ENCODE results near the gene PVALEF.

The PVALEF gene

DNA sequence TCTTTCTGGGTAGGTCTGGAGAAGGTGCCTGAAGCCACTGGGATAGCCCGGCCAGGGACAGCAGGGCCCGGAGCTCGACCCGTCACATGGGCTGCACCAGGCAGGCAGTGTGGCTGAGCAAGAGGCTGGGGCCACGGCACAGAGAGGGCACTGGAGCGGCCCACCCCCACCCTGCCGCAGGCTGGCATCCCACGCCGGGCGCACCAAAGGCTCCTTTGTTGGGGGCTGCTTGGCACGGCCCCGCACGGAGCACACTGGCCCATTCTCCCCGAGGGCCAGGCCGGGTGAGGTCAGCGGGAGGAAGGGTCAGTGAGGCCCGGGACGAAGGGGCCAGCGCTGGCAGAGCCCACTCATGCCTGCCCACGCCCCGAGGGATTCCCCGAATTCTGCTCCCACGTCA is 36.5 kb upstream of the PVALEF start:
- no peak for DNase-seq (ENCODE audit: low read depth)

DNA sequence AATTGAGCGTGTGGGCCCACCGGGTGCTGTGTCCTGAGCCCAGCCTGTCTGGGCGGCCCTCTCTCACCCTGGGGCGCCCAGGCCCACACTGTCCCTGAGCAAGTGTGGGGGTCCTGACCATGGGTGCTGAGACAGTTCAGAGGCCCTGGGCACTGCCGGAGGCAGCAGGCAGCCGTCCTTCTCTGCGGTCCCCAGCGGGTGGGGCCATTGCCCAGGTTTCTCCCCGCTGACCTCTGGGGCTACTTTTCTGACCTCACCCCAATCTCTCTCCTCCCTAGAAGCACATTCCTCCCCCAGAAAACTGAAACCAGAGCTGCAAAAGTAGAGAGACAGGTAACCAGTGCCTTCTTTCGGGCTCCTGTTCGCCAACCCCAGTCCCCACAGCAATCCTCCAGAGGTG is 36.0 kb upstream of the PVALEF start:
- peak; percentile 20 for DNase-seq (ENCODE audit: low read depth)

DNA sequence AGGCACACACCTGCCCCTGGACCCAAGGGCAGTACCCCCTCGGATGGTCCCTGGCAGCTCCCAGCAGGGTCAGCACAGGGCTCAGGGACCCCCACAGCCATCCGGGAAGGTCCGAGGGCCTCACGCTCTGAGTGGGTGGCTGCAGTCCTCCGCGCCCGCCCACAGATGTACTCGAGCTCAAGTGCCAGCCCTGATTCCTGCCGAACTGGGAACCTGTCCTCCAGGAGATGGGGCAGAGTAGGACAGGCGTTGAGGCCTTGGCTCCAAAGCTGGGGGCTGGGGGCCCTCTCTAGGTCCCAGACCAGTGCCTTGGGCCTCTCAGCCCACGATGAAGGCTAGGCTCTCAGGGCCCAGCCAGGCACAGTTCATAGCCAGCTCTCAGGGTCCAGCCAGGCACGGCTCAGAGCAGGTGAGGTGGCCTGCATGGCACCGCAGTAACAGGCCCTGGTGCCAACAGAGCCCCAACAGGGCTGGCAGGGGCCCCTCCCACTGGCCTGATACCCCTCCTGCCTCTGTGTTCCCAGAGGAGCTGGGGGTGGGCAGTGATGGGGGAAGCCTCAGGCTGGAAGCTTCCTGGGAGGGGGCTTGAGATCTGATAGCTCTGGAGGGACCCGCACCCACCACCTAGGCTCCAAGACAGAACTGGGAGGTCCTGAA is 35.5 kb upstream of the PVALEF start:
- no peak for DNase-seq (ENCODE audit: low read depth)

DNA sequence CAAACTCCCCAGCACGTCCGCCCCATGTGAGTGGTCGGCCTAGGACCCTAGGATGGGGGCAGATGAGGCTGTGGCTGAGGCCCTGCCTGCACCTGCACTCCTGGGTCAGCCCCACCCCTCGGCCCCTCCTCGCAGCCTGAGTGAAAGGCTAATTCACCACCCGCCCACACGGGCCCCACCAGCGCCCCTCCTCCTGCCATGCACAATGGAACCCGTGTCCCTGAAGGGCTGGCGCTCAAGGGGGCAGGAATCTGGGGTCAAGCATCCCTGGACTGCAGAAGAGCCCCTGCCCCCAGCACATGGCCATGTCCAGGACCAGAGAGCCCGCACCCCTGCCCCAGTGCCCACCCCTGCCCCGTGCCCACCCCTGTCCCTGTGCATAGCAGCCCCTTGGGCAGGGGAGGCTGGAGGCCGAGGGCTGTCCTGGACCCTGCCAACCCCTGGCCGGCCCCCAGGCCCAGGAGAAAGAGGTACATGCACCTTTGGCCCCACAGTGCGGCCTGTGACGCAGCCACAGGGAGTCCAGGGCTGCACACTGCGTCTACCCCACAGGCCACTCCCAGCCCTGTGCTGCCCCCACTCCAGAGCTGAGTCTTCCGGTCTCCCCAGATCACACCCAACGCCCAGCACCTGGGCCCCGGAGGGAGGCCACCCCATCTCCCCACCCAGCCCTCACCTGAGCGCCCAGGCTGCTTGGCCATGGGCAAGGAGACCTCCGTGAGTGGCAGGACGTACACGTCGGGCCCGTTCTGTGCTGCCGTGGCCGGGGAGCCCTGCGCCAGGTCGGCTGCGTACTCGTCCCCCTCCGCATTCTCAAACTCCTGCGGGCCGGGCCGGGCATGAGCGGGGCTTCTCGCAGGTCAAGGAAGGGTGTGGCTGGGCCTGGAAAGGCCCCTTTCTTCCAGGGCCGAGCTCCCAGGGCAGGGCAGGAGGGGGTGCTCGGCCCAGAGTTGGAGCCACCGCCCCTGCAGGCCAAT is 34.6 kb upstream of the PVALEF start:
- no peak for DNase-seq (ENCODE audit: low read depth)

DNA sequence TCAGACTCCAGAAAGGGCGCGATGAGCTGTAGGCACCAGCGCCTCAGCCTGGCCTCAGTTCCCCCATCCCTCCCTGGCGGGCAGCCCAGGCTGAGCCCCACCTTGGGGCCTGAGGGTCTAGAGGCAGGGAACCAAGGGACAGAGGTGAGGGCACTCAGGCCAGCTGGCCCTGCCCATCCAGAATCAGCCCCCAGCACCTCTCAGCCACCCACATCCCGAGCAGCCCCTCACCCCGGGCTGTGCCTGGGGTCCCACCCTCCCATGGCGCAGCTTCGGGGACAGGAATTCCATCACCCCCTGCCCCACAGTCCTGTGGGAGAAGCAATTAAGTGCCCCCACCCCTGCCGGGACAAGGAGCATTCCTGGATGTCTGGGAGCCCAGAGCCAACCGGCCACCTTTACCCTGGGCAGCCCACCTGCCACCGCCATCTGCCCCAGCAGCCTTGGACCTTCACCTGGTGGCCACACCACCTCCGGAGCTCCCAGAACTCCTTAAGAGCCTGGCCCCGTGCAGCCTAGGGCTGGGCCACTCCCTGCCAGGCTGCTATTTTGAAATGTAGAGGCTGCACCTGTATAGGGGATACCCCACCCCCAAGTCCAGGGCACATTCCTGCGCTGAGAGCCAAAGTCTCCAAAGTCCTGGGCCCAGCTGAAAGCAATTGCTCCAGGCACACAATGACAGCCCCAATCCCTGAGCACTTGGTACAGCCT is 33.7 kb upstream of the PVALEF start:
- no peak for DNase-seq (ENCODE audit: low read depth)

DNA sequence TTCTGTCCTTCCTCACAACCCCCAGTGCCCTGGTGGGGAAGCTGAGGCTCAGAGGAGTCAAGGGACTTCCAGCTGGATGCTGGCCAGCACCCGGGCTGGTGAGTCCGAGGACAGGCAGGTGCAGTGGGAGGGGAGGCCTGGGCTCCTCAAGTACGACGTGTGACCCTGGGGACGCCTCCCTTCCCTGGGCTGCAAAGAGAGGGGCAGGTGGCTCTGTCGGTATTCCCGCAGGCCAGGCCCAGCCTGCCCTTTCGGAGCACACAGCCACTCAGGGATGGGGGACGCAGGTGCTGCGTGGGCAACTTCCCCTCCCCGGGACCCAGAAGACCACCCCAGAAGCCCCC is 33.1 kb upstream of the PVALEF start:
- DNase-seq (ENCODE audit: low read depth): no peak

DNA sequence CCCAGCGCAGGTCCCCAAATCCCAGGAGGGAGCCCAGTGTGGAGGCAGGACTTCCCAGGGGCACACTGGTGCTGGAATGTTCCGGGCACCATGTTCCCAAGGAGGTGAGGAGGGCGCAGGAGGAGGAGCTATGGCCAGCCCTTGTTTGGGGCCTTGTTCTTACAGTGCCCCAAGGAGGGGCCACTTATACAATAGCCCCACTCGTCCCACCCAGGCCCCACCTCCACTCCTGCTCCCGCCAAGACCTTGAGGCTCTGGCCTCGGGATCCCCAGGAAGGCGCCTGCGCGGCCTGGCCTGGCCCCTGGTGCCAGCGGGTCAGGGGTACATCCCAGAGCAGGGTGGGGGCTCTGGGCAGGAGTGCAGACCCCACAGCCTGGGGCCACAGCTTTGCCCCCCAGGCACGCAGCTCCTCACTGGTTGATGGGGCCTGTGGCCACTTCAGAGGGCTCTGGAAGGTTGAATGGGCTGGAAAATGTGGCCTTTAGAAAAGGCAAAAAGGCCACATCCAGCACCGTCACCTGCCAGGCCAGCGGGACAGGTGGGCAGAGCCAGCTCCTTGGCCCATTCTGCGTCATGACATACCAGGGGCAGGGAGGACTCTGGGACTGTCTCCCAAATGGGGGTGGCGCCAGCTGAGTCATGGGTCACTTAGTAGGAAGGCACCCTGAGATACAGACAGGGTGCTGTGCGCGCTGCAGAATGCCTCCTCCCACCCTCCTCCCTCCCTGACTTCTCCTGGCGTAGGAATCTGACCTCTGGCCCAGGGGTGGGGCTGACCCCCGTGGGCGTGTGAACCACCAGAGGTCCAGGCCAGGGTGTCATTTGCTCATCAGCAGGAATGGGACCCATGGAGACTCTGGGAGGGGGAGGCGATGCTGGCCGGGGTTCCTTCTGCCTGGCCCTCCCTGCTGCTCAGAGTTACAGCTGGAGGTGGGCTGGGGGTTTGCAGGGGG is 32.3 kb upstream of the PVALEF start:
- no peak for DNase-seq (ENCODE audit: low read depth)

DNA sequence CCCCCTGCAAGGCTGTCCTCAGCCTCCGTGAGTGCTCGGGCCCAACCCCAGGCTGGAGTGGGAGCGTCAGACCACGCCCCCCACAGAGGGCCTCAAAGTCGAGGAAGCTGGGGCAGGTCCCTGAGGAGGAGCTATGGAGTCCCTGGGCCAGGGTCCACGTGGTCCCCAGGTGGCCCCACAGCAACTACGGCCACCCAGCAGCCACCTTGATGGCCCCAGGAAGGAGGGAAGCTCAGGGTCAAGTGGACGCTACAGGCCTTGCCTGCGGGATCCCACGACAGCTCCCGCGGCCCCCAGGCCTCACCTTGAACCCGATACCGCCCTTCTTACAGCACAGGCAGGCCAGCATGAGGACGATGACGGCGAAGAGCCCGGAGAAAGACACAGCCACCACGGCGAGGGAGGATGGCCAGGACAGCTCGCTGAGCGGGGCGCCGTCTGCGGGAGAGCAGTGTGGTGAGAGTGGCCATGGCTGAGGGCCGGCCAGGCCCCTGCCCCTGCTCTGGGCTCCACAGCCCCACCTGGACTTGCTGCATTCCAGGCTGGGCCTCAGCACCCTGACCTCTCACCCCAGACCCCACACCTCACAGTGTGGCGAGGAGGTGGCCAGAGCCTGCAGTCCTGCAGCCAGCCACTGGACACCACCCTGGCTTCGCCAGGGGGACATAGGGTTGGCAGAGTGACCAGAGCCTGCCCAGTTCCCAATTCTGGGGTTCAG is 31.1 kb upstream of the PVALEF start:
- DNase-seq (ENCODE audit: low read depth): no peak

DNA sequence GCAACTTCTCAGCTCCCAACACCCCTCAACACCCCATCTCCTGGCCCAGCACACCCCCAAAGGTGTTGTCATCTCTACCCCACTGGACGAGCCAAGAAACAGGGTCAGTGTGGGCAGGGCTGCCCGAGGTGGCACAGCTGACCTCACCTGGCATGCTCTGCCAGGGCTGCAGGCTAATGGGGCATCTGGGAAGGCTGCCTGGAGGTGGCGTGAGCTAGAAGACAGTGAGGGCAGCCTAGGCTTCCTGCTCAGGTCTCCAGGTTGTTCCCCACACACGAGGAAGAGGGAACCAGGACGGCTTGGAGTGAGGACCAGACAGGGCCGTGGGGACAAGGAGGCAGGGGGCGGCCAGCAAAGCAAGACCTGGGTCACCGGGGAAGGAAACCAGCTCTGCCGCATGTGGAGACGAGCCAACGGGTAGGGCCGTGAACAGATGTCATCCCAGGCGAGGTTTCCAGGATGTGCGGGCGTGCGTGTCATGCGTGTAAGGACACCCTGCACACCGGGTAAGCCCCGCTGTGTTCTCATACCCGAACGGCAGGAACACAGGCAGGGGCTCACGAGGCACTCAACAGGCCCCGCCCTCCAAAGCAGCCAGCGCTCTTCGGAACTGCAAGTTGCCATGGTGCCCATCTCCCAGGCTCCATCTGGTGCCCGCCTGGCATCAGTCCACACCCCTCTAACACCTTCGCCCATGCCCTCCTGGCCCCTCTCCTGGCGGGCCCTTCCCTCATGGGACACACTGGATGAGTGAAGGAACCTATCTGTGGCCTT is 29.6 kb upstream of the PVALEF start:
- no peak for DNase-seq (ENCODE audit: low read depth)

DNA sequence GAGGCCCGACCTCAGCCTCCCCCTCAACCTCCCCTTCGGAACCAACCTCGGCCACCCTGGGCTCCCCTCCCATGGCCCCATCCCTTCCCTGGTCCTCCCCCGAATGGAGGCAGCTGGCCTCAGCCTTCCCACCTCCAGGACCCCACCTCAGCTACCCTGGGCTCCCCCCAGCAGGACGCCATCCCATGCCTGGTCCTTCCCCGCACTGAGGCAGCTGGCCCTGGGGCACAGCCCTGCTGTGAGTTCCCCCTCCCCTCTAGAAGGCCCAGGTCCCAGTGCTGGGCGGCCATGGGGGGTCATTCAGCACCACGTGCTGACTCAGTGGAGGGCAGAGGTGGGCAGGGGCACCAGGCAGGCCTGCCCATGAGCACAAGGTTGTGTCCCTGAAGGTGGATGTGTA is 28.9 kb upstream of the PVALEF start:
- DNase-seq (ENCODE audit: low read depth): no peak

DNA sequence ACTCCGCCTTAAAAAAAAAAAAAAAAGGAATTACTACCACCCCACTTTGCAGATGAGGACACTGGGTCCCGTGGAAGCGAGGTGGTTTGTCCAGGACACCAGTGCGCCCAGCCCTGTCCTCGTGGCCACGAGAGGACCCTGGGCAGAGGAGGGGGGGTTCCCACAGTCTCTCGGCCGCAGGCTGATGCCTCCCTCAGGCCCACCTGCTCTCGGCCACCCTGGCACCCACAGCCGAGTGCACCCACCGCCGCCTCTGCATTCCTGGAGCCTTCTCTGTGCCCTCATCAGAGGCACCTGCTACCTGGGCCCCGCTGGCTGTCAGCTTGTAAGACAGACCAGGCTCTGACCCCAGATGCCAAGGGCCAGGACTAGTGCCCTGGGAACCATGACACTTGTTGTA is 28.1 kb upstream of the PVALEF start:
- DNase-seq (ENCODE audit: low read depth): no peak

DNA sequence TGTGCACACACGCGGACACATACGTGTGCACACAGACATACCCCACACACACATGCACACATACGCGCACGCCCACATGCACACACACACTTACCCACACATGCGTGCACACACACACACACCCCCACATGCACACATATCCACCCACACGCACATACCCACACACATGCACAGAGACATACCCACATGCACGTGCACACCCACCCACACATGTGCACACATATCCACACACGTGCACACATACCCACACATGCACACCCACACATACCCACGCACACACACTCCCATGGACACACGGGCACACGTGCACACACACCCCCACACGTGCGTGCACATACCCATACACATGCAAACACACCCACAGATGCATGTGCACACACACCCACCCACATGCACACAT is 27.2 kb upstream of the PVALEF start:
- no peak for DNase-seq (ENCODE audit: low read depth)

DNA sequence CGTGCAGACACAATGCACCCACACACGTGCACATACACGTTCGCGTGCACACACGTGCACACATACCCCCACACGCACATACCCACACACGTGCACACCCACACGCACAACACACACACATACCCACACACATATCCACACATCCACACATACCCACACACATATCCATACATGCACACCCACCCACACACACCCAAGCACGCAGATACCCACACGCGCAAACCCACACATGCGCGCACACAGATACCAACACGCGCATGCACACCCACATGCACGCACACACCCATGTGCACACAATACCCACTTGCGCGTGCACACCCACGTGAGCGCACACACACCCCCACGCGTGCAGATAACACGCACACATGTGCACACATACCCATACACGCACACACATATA is 26.8 kb upstream of the PVALEF start:
- no peak for DNase-seq (ENCODE audit: low read depth)

DNA sequence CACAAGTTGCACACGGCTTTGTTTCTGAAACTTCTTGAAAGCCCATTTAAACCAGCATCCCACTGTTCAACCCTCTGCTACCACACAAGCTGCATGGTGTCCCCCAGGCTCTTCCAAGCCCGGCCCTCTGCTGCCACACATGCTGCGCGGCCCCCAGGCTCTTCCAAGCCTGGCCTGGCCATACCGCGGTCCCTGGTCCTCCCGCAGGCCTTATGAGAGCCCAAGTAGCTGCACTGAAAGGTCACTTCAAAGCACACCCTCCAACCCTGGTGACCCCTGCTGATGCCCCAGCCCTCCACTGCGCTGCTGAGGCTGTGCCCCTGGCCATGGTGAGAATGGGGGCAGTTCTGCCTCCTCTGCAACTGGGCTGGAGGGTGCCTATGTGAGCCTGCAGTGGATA is 25.9 kb upstream of the PVALEF start:
- DNase-seq (ENCODE audit: low read depth): no peak

DNA sequence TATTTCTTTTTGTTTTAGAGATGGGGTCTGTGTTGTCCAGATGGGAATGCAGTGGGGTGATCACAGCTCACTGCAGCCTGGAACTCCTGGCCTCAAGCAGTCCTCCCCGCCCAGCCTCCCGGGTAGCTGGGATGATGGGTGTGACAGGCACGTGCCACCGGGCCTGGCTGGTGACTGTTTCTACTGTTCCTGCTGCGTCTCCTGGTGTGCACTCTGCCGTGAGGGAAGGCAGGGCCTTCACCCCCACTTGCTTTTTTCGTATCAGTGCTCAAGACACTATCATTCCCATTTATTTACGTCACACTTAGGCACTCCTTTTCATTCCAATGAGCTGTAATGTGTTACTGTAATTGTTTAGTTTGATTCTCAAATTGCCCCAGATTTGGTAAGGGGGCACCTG is 25.3 kb upstream of the PVALEF start:
- no peak for DNase-seq (ENCODE audit: low read depth)

DNA sequence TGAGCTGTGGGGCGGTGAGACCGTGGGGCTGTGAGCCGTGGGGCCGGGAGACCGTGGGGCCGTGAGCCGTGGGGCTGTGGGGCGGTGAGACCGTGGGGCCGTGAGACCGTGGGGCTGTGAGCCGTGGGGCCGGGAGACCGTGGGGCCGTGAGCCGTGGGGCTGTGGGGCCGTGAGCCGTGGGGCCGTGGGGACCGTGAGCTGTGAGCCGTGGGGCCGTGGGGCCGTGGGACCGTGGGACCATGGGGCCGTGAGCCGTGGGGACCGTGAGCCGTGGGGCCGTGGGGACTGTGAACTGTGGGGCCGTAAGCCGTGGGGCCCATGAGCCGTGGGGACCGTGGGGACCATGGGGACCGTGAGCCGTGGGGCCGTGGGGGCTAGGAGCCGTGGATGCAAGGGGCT is 24.6 kb upstream of the PVALEF start:
- no peak for DNase-seq (ENCODE audit: low read depth)

DNA sequence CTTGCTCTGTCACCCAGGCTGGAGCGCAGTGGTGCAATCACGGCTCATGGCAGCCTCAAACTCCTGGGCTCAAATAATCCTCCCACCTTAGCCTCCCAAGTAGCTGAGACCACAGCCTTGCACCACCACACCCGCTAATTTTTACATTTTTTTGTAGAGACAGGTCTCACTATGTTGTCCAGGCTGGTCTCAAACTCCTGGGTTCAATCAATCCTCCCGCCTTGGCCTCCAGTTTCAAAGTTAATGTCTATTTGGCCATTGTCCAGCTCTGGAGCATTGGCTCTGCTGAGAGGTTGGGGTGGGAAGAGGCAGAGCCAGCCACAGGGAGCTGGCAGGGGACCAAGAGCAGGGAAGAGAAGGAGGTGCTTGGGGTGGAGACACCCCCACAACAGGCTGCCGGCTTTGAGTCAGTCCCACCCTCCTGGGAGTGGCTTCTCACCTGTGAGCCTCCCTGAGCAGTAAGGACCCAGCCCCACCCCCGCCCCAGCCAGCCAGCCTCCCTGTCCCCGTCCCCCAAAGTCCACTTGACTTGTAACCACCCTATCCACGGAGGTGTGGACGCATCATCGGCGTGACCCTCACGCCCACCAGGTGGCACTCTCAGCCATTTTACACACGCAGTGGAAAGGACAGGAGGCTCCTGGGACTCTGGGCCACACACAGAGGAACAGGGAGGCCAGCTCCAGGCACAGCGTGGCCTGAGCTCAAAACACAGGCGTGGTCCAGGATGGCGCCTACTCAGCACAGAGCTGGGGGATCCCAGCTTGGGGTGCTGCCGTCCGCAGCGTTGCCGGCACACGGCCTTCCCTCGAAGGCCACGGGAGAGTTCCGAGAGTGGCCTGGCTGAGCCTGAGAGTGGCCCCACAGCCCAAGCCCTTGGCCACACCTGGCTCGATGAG is 22.8 kb upstream of the PVALEF start:
- peak; percentile 80 for DNase-seq (ENCODE audit: low read depth)

DNA sequence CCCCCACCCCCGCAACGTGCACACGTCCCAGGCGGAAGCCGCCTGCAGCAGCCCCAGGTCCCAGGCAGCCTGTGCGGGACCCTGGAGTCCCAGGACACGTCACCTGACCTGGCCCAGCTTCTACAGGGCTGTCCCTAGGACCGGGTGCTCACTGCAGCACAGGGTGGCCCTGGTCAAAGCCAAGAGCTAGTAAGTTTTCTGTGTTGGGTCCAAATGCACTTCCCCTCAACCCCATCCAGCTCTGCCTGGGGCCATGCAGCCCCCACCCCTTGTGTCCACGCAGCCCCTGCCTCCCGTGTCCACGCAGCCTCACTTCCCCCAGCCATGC is 22.1 kb upstream of the PVALEF start:
- no peak for DNase-seq (ENCODE audit: low read depth)

DNA sequence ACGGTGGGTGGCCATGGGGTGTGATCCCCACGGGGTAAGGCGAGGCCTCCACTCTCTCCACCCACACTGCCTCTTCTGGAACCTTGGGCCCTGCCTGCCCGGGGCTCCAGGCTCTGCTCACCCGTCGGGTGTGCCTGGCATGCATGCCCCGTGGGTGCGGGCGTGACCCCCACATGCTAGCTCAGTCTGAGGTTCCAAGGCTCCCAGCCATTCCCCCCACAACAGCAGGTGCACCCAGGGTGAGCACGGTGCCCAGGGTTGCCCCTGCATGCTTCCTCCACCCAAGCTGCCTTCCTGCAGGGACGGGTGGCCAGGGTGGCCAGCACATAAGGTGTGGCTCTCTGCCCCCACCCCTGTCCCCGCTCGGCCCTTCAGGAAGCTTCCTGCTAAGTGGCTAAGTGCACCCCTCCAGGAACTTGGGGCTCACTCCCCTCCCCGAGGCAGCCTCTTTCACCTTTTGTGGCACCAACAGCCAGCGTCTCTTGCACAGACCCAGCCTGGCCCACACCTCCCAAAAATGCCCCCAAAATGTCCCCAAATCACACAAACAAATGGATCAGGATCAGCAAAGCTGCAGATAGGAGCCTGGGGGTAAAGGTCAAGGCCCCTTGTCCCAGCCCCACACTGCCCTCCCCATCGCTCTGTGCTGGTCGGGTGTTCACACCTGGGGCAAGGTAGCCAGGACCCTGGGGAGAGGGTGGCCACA is 21.4 kb upstream of the PVALEF start:
- DNase-seq (ENCODE audit: low read depth): no peak
